Measurements from ENCODE around the gene IQSEC3.
A peak's percentile ranks its signal among the peaks of the same experiment; 100 is the strongest.

IQSEC3 gene

DNA sequence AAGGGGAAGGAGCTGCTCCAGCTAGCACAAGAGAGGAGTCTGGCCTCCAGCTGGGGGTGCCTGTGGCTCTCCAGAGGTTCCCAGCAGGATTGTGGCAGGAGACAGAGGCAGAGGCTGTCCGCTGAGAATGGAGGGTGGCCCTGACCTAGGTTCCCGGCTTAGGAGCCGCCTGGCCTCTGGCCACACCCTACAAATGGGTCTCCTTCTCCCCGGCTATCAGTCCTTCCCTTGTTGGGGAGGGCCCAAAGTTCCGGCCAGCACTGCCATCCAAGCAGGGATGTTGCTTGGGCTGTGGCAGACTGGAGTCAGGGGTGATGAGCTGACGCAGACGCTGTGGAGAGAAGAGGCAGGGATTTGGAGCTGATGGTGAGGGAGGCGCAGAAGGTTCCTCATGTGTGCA, 124.3 kb downstream of the IQSEC3 start:
- POLR2A ChIA-PET: no interaction called here
- TF ChIP-seq ZIC2 (tag by site-specific recombination; IDR thresholded peaks at IDR 0.05): peak; percentile 73
- no peak for TF ChIP-seq ZNF341 (tag by site-specific recombination; IDR thresholded peaks at IDR 0.05; ENCODE audit: low read depth)
- Histone ChIP-seq H3K27ac (ENCODE audit: extremely low read depth, low read depth, low read length) (no peak overlapping the region), H3K9me3 (ENCODE audit: control insufficient read depth, insufficient read depth, low read depth, low read length) (no peaks in the 10 kb centered on the region), H3K4me3 (ENCODE audit: low read depth, low read length) (no peak overlapping the region), H3K4me1 (ENCODE audit: control insufficient read depth, insufficient read depth, low read length) (no peaks in the 10 kb centered on the region), H3K36me3 (ENCODE audit: control insufficient read depth in 2 of 2, insufficient read depth in 1 of 2, low read length in 2 of 2) (no peaks in the 10 kb centered on the region)
- CTCF ChIA-PET: interaction anchor here (1.2 to 2.9 kb wide), 4 partner anchors 15 to 38 kb away, joined by 4 to 13 read pairs (median 5); no protein-coding TSS in a partner anchor

DNA sequence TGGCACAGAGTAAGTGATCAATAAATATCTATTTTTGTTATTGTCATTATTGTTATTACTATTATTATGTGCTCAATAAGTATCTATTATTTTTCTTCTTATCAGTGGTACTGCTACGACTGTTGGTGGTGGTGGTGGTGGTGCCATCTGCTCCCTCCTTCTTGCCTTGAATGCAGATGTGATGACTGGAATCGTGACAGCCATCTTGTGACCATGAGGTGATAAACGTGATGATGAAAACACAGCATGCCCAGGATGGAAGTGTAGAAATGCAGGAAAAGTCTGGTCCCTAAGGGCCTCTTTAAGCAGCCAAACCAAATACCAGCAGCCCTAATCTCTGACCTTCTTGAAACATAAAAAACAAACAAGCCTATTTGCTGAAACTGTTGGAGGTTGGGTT, 125.0 kb downstream of the IQSEC3 start:
- H3K36me3 ChIP-seq (ENCODE audit: control insufficient read depth in 2 of 2, insufficient read depth in 1 of 2, low read length in 2 of 2): no peaks in the 10 kb centered on the region
- no peaks in the 10 kb centered on the region for H3K4me1 ChIP-seq (ENCODE audit: control insufficient read depth, insufficient read depth, low read length)
- no peak overlapping the region for H3K27ac ChIP-seq (ENCODE audit: extremely low read depth, low read depth, low read length)
- CTCF ChIA-PET: interaction anchor here (2.9 kb wide), 1 partner anchor 28 kb away, joined by 13 read pairs; no protein-coding TSS in a partner anchor
- TF ChIP-seq SP7 (tag by site-specific recombination; IDR thresholded peaks at IDR 0.05): no peak
- TF ChIP-seq ZFP3 (tag by site-specific recombination; IDR thresholded peaks at IDR 0.05; ENCODE audit: low read depth): no peak
- TF ChIP-seq, protein P1, sequence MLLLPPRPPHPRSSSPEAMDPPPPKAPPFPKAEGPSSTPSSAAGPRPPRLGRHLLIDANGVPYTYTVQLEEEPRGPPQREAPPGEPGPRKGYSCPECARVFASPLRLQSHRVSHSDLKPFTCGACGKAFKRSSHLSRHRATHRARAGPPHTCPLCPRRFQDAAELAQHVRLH (tag by site-specific recombination; IDR thresholded peaks at IDR 0.05): peak; percentile 55; the same call in 1 of the 2 replicates
- no peak for TF ChIP-seq ZNF658 (tag by site-specific recombination; IDR thresholded peaks at IDR 0.05)
- 0 out of 2 replicates have a peak, but pooled peaks have one; percentile 29 for TF ChIP-seq ZNF664 (tag by site-specific recombination; IDR thresholded peaks at IDR 0.05)
- TF ChIP-seq, protein P2, sequence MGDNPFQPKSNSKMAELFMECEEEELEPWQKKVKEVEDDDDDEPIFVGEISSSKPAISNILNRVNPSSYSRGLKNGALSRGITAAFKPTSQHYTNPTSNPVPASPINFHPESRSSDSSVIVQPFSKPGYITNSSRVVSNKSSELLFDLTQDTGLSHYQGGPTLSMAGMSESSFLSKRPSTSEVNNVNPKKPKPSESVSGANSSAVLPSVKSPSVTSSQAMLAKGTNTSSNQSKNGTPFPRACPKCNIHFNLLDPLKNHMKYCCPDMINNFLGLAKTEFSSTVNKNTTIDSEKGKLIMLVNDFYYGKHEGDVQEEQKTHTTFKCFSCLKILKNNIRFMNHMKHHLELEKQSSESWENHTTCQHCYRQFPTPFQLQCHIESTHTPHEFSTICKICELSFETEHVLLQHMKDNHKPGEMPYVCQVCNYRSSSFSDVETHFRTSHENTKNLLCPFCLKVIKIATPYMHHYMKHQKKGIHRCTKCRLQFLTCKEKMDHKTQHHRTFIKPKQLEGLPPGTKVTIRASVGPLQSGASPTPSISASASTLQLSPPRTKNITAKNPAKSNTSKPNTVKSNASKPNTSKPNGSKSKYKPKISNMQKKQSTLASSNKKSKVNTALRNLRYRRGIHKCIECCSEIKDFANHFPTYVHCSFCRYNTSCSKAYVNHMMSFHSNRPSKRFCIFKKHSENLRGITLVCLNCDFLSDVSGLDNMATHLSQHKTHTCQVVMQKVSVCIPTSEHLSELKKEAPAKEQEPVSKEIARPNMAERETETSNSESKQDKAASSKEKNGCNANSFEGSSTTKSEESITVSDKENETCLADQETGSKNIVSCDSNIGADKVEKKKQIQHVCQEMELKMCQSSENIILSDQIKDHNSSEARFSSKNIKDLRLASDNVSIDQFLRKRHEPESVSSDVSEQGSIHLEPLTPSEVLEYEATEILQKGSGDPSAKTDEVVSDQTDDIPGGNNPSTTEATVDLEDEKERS (tag by site-specific recombination; IDR thresholded peaks at IDR 0.05): 0 out of 2 replicates have a peak, but pooled peaks have one; percentile 40
- no peak for TF ChIP-seq ZNF350 (tag by site-specific recombination; IDR thresholded peaks at IDR 0.05)
- TF ChIP-seq, protein P3, sequence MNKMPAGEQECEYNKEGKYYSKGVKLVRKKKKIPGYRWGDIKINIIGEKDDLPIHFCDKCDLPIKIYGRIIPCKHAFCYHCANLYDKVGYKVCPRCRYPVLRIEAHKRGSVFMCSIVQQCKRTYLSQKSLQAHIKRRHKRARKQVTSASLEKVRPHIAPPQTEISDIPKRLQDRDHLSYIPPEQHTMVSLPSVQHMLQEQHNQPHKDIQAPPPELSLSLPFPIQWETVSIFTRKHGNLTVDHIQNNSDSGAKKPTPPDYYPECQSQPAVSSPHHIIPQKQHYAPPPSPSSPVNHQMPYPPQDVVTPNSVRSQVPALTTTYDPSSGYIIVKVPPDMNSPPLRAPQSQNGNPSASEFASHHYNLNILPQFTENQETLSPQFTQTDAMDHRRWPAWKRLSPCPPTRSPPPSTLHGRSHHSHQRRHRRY (tag by site-specific recombination; IDR thresholded peaks at IDR 0.05): no peak
- no peak for TF ChIP-seq HOXA7 (CRISPR knock-in tag; IDR thresholded peaks at IDR 0.05; ENCODE audit: borderline replicate concordance)
- TF ChIP-seq ZSCAN23 (tag by site-specific recombination; IDR thresholded peaks at IDR 0.05): no peak
- no peaks in the 10 kb centered on the region for H3K9me3 ChIP-seq (ENCODE audit: control insufficient read depth, insufficient read depth, low read depth, low read length)
- no peak overlapping the region for H3K4me3 ChIP-seq (ENCODE audit: low read depth, low read length)
- POLR2A ChIA-PET: no interaction called here

DNA sequence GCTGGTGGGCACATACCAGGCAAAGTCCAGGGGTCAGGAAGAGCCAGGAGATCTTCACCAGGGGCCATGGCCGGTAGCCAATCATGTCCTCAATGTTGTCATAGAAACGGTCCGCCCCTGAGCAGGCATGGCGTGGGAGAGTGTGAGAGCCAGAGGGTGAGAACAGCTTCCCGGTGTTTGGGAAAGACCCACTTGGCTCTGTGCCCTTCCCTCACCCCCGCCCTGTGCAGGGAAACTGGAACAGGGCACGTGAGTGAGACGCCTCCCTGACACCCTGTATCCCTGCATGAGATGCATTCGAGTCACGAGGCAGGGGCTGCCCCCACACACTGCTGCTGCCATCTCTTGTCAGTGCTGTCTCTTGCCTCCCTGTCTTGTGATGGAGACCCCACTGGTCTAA, 126.7 kb downstream of the IQSEC3 start:
- H3K4me3 ChIP-seq (ENCODE audit: low read depth, low read length): no peak overlapping the region
- no peaks in the 10 kb centered on the region for H3K4me1 ChIP-seq (ENCODE audit: control insufficient read depth, insufficient read depth, low read length)
- H3K9me3 ChIP-seq (ENCODE audit: control insufficient read depth, insufficient read depth, low read depth, low read length): no peaks in the 10 kb centered on the region
- CTCF ChIA-PET: no interaction called here
- no peak overlapping the region for H3K27ac ChIP-seq (ENCODE audit: extremely low read depth, low read depth, low read length)
- TF ChIP-seq ZFHX2 (tag by site-specific recombination; conservative IDR thresholded peaks at IDR 0.05): peak; percentile 76
- 0 out of 2 replicates have a peak, but pooled peaks have one; percentile 19 for TF ChIP-seq GLIS2 (tag by site-specific recombination; IDR thresholded peaks at IDR 0.05)
- TF ChIP-seq ZNF121 (tag by site-specific recombination; IDR thresholded peaks at IDR 0.05): peak; percentile 77; the same call in 1 of the 2 replicates
- no peak for TF ChIP-seq ZNF404 (tag by site-specific recombination; IDR thresholded peaks at IDR 0.05)
- TF ChIP-seq ZBTB8A (tag by site-specific recombination; IDR thresholded peaks at IDR 0.05): peak; percentile 14; the same call in 1 of the 2 replicates
- peak; percentile 53 for TF ChIP-seq EGR2 (tag by site-specific recombination; IDR thresholded peaks at IDR 0.05; ENCODE audit: low read depth)
- no peaks in the 10 kb centered on the region for H3K36me3 ChIP-seq (ENCODE audit: control insufficient read depth in 2 of 2, insufficient read depth in 1 of 2, low read length in 2 of 2)
- POLR2A ChIA-PET: no interaction called here
